OCI-LY3 (cell line): Measurements from ENCODE around the gene CSTF3.

Source experiments
- CTCF ChIP-seq: fragments of 200-600, 300-600 bp; sonication (generic); IDR thresholded peaks from 2 replicates; pipeline ENCODE4 v1.5.1; 2014; ENCODE audit warnings: antibody characterized with exemption, low read length, low read depth
- EZH2phosphoT487 ChIP-seq: fragments of 200-600 bp; shearing (Covaris generic); IDR thresholded peaks from 2 replicates; pipeline ENCODE4 v1.6.1; 2018; ENCODE audit warnings: antibody characterized with exemption, mixed run types, low read depth

DNA sequence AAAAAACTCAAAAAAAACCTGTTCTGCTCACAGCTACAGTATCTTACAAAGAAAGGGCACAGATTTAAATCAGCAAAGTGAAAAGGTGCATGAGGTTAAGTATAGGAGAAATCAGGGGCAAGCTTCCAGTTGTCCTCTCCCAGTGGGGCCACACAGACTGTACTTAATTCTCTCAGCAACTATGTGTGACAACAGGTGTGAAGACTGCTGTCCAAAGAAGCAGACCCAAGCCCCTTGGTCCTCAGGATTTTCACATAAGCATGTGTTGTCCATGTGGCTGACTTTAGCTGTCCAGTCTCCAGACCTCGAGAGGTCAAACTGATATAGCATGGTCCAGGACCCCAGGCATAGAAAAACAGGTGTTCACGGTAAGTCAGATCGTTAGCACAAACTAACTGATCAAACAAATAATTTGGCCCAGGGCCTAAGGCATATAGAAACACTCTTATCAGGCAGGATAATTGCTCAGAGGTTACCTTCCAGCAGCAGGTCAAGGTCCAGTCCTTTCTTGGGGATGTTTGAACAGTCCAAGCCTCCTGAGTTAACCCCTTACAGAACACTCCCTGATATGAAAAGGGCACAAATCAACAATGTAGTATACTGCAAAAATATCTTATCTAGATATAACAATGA, 21.1 kb upstream of the CSTF3 start:
- TF ChIP-seq CTCF (no peak), EZH2phosphoT487 (no peak)
